H9 (cell line): Measurements from ENCODE around the gene KRTAP16-1. TPM values are rescaled to one million over a fixed set of nuclear protein-coding genes. Genes with fewer than 3 reads are reported as not detected.

ENCODE experiments used
- DNase-seq: peaks from one replicate; pipeline ENCODE4 v3.0.0-alpha.2; 2017
- H2AFZ ChIP-seq: one replicate; pipeline ENCODE4 v1.6.1; 2013; ENCODE audit warnings: mild to moderate bottlenecking, low read length, control low read depth, moderate library complexity
- H2AK5ac ChIP-seq: 2 replicates; pipeline ENCODE4 v1.6.1; 2013; ENCODE audit warnings: low read length, control low read depth, mixed read lengths; ENCODE audit not compliant: insufficient read length
- H2BK120ac ChIP-seq: one replicate; pipeline ENCODE4 v1.6.1; 2013; ENCODE audit warnings: low read depth, mild to moderate bottlenecking, low read length, control low read depth, inconsistent platforms; ENCODE audit not compliant: poor library complexity, severe bottlenecking
- H2BK12ac ChIP-seq: 2 replicates; pipeline ENCODE4 v1.6.1; 2013; ENCODE audit warnings: low read length, control low read depth, mixed read lengths, low read depth; ENCODE audit not compliant: insufficient read length
- H2BK15ac ChIP-seq: 2 replicates; pipeline ENCODE4 v1.6.1; 2013; ENCODE audit warnings: low read depth, low read length, control low read depth
- H2BK20ac ChIP-seq: one replicate; pipeline ENCODE4 v1.6.1; 2013; ENCODE audit warnings: low read depth, mild to moderate bottlenecking, low read length, control low read depth, inconsistent platforms; ENCODE audit not compliant: poor library complexity, severe bottlenecking
- H2BK5ac ChIP-seq: 2 replicates; pipeline ENCODE4 v1.6.1; 2013; ENCODE audit warnings: low read length, control low read depth, mixed read lengths; ENCODE audit not compliant: insufficient read length
- H3K14ac ChIP-seq: 2 replicates; pipeline ENCODE4 v1.6.1; 2013; ENCODE audit warnings: low read length, control low read depth; ENCODE audit not compliant: insufficient read depth
- H3K18ac ChIP-seq: 2 replicates; pipeline ENCODE4 v1.6.1; 2013; ENCODE audit warnings: low read depth, mild to moderate bottlenecking, mixed read lengths, low read length, control low read depth; ENCODE audit not compliant: insufficient read length
- H3K23ac ChIP-seq: 2 replicates; pipeline ENCODE4 v1.6.1; 2013; ENCODE audit warnings: low read length, control low read depth, mixed read lengths, low read depth; ENCODE audit not compliant: insufficient read length
- H3K23me2 ChIP-seq: 2 replicates; pipeline ENCODE4 v1.6.1; 2013; ENCODE audit warnings: low read depth, mild to moderate bottlenecking, mixed read lengths, low read length, control low read depth; ENCODE audit not compliant: insufficient read length, poor library complexity, severe bottlenecking
- H3K27ac ChIP-seq: 2 replicates; pipeline ENCODE4 v1.5.1; 2013; ENCODE audit warnings: low read length, control low read depth, mixed read lengths, low read depth; ENCODE audit not compliant: insufficient read length
- H3K27me3 ChIP-seq: 2 replicates; pipeline ENCODE4 v1.6.1; 2013; ENCODE audit warnings: low read length, control low read depth, inconsistent platforms; ENCODE audit not compliant: insufficient read depth
- H3K4ac ChIP-seq: 2 replicates; pipeline ENCODE4 v1.6.1; 2013; ENCODE audit warnings: low read depth, mild to moderate bottlenecking, control low read depth, inconsistent platforms, low read length, moderate library complexity
- H3K4me1 ChIP-seq: 2 replicates; pipeline ENCODE4 v1.6.1; 2013; ENCODE audit warnings: low read length, control low read depth, inconsistent platforms; ENCODE audit not compliant: insufficient read depth
- H3K4me2 ChIP-seq: 2 replicates; pipeline ENCODE4 v1.6.1; 2013; ENCODE audit warnings: low read length, control low read depth, mixed read lengths; ENCODE audit not compliant: insufficient read length, insufficient read depth
- H3K56ac ChIP-seq: 2 replicates; pipeline ENCODE4 v1.6.1; 2013; ENCODE audit warnings: low read depth, mild to moderate bottlenecking, mixed read lengths, low read length, control low read depth; ENCODE audit not compliant: insufficient read length
- H3K79me1 ChIP-seq: 2 replicates; pipeline ENCODE4 v1.6.1; 2013; ENCODE audit warnings: low read depth, mild to moderate bottlenecking, moderate library complexity, low read length, control low read depth, inconsistent platforms; ENCODE audit not compliant: insufficient read depth, poor library complexity, severe bottlenecking
- H3K79me2 ChIP-seq: 2 replicates; pipeline ENCODE4 v1.6.1; 2013; ENCODE audit warnings: low read length, control low read depth, inconsistent platforms; ENCODE audit not compliant: insufficient read depth
- H3K9ac ChIP-seq: 2 replicates; pipeline ENCODE4 v1.6.1; 2013; ENCODE audit warnings: low read length, control low read depth, mixed read lengths; ENCODE audit not compliant: insufficient read length; ENCODE audit errors: extremely low read depth
- H3K9me3 ChIP-seq: one replicate; pipeline ENCODE4 v1.6.1; 2013; ENCODE audit warnings: low read depth, low read length, inconsistent platforms; ENCODE audit not compliant: control insufficient read depth
- H3T11ph ChIP-seq: one replicate; pipeline ENCODE4 v1.6.1; 2013; ENCODE audit warnings: mild to moderate bottlenecking, low read length, control low read depth, inconsistent platforms
- H4K20me1 ChIP-seq: one replicate; pipeline ENCODE4 v1.6.1; 2013; ENCODE audit not compliant: control insufficient read depth, insufficient read length, insufficient read depth
- H4K5ac ChIP-seq: 2 replicates; pipeline ENCODE4 v1.6.1; 2013; ENCODE audit warnings: low read depth, mild to moderate bottlenecking, mixed read lengths, low read length, control low read depth; ENCODE audit not compliant: insufficient read length
- H4K8ac ChIP-seq: replicated peaks from 2 replicates; pipeline ENCODE4 v1.6.1; 2013; ENCODE audit warnings: low read length, control low read depth, mixed read lengths, low read depth; ENCODE audit not compliant: insufficient read length
- H4K91ac ChIP-seq: 2 replicates; pipeline ENCODE4 v1.6.1; 2013; ENCODE audit warnings: low read depth, mild to moderate bottlenecking, moderate library complexity, mixed read lengths, low read length, control low read depth; ENCODE audit not compliant: insufficient read length
- H3K27ac Mint-ChIP-seq, 3 experiments: 2 replicates in 2 of 3; 3 replicates in 1 of 3; pipeline ENCODE4 v1.8.0; 2020 to 2021; ENCODE audit warnings: mixed read lengths in 3 of 3, mild to moderate bottlenecking in 1 of 3, moderate library complexity in 1 of 3
- H3K27me3 Mint-ChIP-seq: 2 replicates; pipeline ENCODE4 v1.8.0; 2021; ENCODE audit warnings: low read depth, mild to moderate bottlenecking, moderate library complexity, mixed read lengths
- H3K36me3 Mint-ChIP-seq, 3 experiments: 2 replicates in 2 of 3; 3 replicates in 1 of 3; pipeline ENCODE4 v1.8.0; 2020 to 2021; ENCODE audit warnings: low read depth in 3 of 3, mixed read lengths in 3 of 3; ENCODE audit not compliant: insufficient read depth in 1 of 3
- H3K4me1 Mint-ChIP-seq, 2 experiments: 2 replicates each; pipeline ENCODE4 v1.8.0; 2020; ENCODE audit warnings: mixed read lengths in 2 of 2
- H3K4me3 Mint-ChIP-seq, 2 experiments: 2 replicates in 1 of 2; 3 replicates in 1 of 2; pipeline ENCODE4 v1.8.0; 2020 to 2021; ENCODE audit warnings: mild to moderate bottlenecking in 2 of 2, mixed read lengths in 2 of 2, moderate library complexity in 1 of 2
- H3K9me3 Mint-ChIP-seq, 2 experiments: 2 replicates in 1 of 2; 3 replicates in 1 of 2; pipeline ENCODE4 v1.8.0; 2020; ENCODE audit warnings: mild to moderate bottlenecking in 2 of 2, mixed read lengths in 2 of 2, moderate library complexity in 1 of 2
- WGBS: extraction: QIAGEN DNeasy Blood & Tissue Kit; methylation state at CpG from one replicate; pipeline ENCODE4 v1.1.7; 2013; ENCODE audit warnings: missing lambda C conversion rate, low lambda C conversion rate, mixed read lengths; ENCODE audit not compliant: insufficient read length; ENCODE audit errors: extremely low coverage; 5-methylcytosine and 5-hydroxymethylcytosine counted together
- total RNA-seq: library from RNA; stranded (reverse); gene quantifications from 2 replicates; pipeline ENCODE4 v1.2.1, GENCODE V29; 2021
- TF ChIP-seq, protein P1 (sequence below): fragments of 200-600 bp; sonication (generic); conservative IDR thresholded peaks from 3 replicates; pipeline ENCODE4 v1.8.0; 2021; ENCODE audit warnings: antibody characterized with exemption, mild to moderate bottlenecking

Gene KRTAP16-1
- total RNA-seq, 1 experiment from 2014 or later = not detected

- Histone ChIP-seq H3K4ac (no peak overlapping the region), H3K9ac (no peak overlapping the region)
Observed at GRCh38 chr17:41264599-41264998, 44.5 kb downstream of the KRTAP16-1 start.

More at GRCh38 chr17:41264599-41264998, 44.5 kb downstream of the KRTAP16-1 start:
- Histone ChIP-seq H2BK12ac (no peak overlapping the region), H3K23ac (no peak overlapping the region), H4K20me1 (no peaks in the 10 kb centered on the region), H2BK120ac (no peak overlapping the region), H4K8ac (no peak overlapping the region), H2BK15ac (no peak overlapping the region), H3K4me1 (no peaks in the 10 kb centered on the region), H3K27me3 (no peaks in the 10 kb centered on the region), H4K91ac (no peak overlapping the region), H3K18ac (no peak overlapping the region), H3K9me3 (no peaks in the 10 kb centered on the region), H4K5ac (no peak overlapping the region), H3K79me1 (no peaks in the 10 kb centered on the region), H3K23me2 (no peaks in the 10 kb centered on the region), H2BK20ac (no peak overlapping the region), H3K4me2 (no peak overlapping the region), H3K27ac (no peak overlapping the region), H3K79me2 (no peaks in the 10 kb centered on the region), H3K14ac (no peak overlapping the region), H2AK5ac (no peak overlapping the region), H3K56ac (no peak overlapping the region), H2AFZ (no peak overlapping the region), H2BK5ac (no peak overlapping the region), H3T11ph (no peak overlapping the region)
- H3K36me3 Mint-ChIP-seq = no peaks in the 10 kb centered on the region
- no peaks in the 10 kb centered on the region; a peak in 1 of 4 replicates for H3K4me1 Mint-ChIP-seq
- peaks cover 8% of the 10 kb centered on the region for H3K27me3 Mint-ChIP-seq
- H3K4me3 Mint-ChIP-seq = no peak overlapping the region
- no CpG with 5 or more reads among the region's 3 CpGs for WGBS
- no peaks in the 10 kb centered on the region for H3K9me3 Mint-ChIP-seq
- DNase-seq = no peak
- no peak overlapping the region for H3K27ac Mint-ChIP-seq
- TF ChIP-seq, protein P1, sequence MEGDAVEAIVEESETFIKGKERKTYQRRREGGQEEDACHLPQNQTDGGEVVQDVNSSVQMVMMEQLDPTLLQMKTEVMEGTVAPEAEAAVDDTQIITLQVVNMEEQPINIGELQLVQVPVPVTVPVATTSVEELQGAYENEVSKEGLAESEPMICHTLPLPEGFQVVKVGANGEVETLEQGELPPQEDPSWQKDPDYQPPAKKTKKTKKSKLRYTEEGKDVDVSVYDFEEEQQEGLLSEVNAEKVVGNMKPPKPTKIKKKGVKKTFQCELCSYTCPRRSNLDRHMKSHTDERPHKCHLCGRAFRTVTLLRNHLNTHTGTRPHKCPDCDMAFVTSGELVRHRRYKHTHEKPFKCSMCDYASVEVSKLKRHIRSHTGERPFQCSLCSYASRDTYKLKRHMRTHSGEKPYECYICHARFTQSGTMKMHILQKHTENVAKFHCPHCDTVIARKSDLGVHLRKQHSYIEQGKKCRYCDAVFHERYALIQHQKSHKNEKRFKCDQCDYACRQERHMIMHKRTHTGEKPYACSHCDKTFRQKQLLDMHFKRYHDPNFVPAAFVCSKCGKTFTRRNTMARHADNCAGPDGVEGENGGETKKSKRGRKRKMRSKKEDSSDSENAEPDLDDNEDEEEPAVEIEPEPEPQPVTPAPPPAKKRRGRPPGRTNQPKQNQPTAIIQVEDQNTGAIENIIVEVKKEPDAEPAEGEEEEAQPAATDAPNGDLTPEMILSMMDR = no peak
